T-helper 17 cell (primary cell): ENCODE data around the gene MMRN2. TPM values are rescaled to one million over a fixed set of nuclear protein-coding genes. Genes with fewer than 3 reads are reported as not detected.
"Not testable (repeated sequence)": the region's sequence is repeated elsewhere in the genome, so short reads cannot be mapped to it uniquely, and the experiment has no call there.

Experiments
- ATAC-seq: fragments of 150-1000 bp; cut with Tn5 transposase; 2 replicates; pipeline ENCODE4 v1.10.0; 2021; ENCODE audit warnings: mild to moderate bottlenecking, moderate library complexity
- DNase-seq, 3 donors: peaks; one replicate each; pipeline versions ENCODE4 v3.0.0 to v3.0.0-alpha.2; 2020 to 2021
- H3K9me3 ChIP-seq: one replicate; pipeline ENCODE4 v1.7.0; 2013; ENCODE audit warnings: low read length, mild to moderate bottlenecking; ENCODE audit not compliant: control insufficient read depth, poor library complexity, severe bottlenecking
- H3K27ac Mint-ChIP-seq: one replicate; pipeline ENCODE4 v1.8.0; 2022; ENCODE audit warnings: mild to moderate bottlenecking, moderate library complexity, mixed read lengths
- H3K27me3 Mint-ChIP-seq: one replicate; pipeline ENCODE4 v1.8.0; 2022; ENCODE audit warnings: mixed read lengths
- H3K36me3 Mint-ChIP-seq: one replicate; pipeline ENCODE4 v1.8.0; 2022; ENCODE audit warnings: low read depth, mixed read lengths
- H3K4me1 Mint-ChIP-seq: one replicate; pipeline ENCODE4 v1.8.0; 2022; ENCODE audit warnings: mild to moderate bottlenecking, mixed read lengths
- H3K4me3 Mint-ChIP-seq: one replicate; pipeline ENCODE4 v1.8.0; 2022; ENCODE audit warnings: mild to moderate bottlenecking, moderate library complexity, mixed read lengths
- total RNA-seq, 4 donors: library from RNA in 2 of 4; stranded (reverse) in 2 of 4; gene quantifications; one replicate each; pipeline ENCODE4 v1.2.3 and lab custom pipeline; 2022 to 2026

Gene MMRN2
- total RNA-seq, 2 donors from 2014 or later, result 0.42 to 1.6 TPM

- no peaks in the 10 kb centered on the region for H3K9me3 ChIP-seq
- Mint-ChIP-seq H3K4me1 (peaks cover 4% of the 10 kb centered on the region), H3K27me3 (no peaks in the 10 kb centered on the region), H3K36me3 (no peaks in the 10 kb centered on the region), H3K27ac (peak overlapping the region; percentile 19), H3K4me3 (no peak overlapping the region)
- DNase-seq, result no peak
- no peak for ATAC-seq
These were observed 467 bp downstream of the MMRN2 start for GRCh38 chr10:86956848-86957448.

- no peaks in the 10 kb centered on the region for H3K36me3 Mint-ChIP-seq
- peak overlapping the region; percentile 19 for H3K27ac Mint-ChIP-seq
- H3K9me3 ChIP-seq, result no peaks in the 10 kb centered on the region
- no peaks in the 10 kb centered on the region for H3K27me3 Mint-ChIP-seq
- no peak for ATAC-seq
- no peak overlapping the region for H3K4me3 Mint-ChIP-seq
- no peak for DNase-seq
- peaks cover 4% of the 10 kb centered on the region for H3K4me1 Mint-ChIP-seq
These were observed 1.1 kb downstream of the MMRN2 start for GRCh38 chr10:86956195-86956847.

- DNase-seq, result no peak
- H3K9me3 ChIP-seq, result no peaks in the 10 kb centered on the region
- no peaks in the 10 kb centered on the region for H3K36me3 Mint-ChIP-seq
- no peak overlapping the region for H3K27ac Mint-ChIP-seq
- no peak for ATAC-seq
- H3K27me3 Mint-ChIP-seq, result no peaks in the 10 kb centered on the region
- no peak overlapping the region for H3K4me3 Mint-ChIP-seq
- peaks cover 3% of the 10 kb centered on the region for H3K4me1 Mint-ChIP-seq
These were observed 1.8 kb downstream of the MMRN2 start for GRCh38 chr10:86955501-86956194.

GRCh38 chr10:86954681-86955500 is 2.5 kb downstream of the MMRN2 start:
- H3K27ac Mint-ChIP-seq, result no peak overlapping the region
- no peak overlapping the region for H3K4me3 Mint-ChIP-seq
- H3K9me3 ChIP-seq, result no peaks in the 10 kb centered on the region
- DNase-seq (no peak), ATAC-seq (no peak)
- H3K27me3 Mint-ChIP-seq, result no peaks in the 10 kb centered on the region
- peaks cover 5% of the 10 kb centered on the region for H3K4me1 Mint-ChIP-seq
- H3K36me3 Mint-ChIP-seq, result no peaks in the 10 kb centered on the region

GRCh38 chr10:86953747-86954680 is 3.4 kb downstream of the MMRN2 start:
- H3K36me3 Mint-ChIP-seq, result no peaks in the 10 kb centered on the region
- H3K27me3 Mint-ChIP-seq, result no peaks in the 10 kb centered on the region
- no peak for DNase-seq
- peaks cover 5% of the 10 kb centered on the region for H3K4me1 Mint-ChIP-seq
- ATAC-seq, result no peak
- no peaks in the 10 kb centered on the region for H3K9me3 ChIP-seq
- H3K27ac Mint-ChIP-seq, result no peak overlapping the region
- H3K4me3 Mint-ChIP-seq, result no peak overlapping the region

- not testable (repeated sequence) for H3K9me3 ChIP-seq, DNase-seq, H3K27ac Mint-ChIP-seq, ATAC-seq, H3K4me3 Mint-ChIP-seq, H3K36me3 Mint-ChIP-seq, H3K4me1 Mint-ChIP-seq, H3K27me3 Mint-ChIP-seq
These were observed 4.7 kb downstream of the MMRN2 start for GRCh38 chr10:86952697-86953096.

- Mint-ChIP-seq H3K27ac (no peak overlapping the region), H3K4me1 (peaks cover 5% of the 10 kb centered on the region), H3K27me3 (no peaks in the 10 kb centered on the region), H3K36me3 (no peaks in the 10 kb centered on the region), H3K4me3 (no peak overlapping the region)
- H3K9me3 ChIP-seq, result no peaks in the 10 kb centered on the region
- DNase-seq, result no peak
- no peak for ATAC-seq
These were observed 5.3 kb downstream of the MMRN2 start for GRCh38 chr10:86952106-86952505.

GRCh38 chr10:86951184-86951761 is 6.1 kb downstream of the MMRN2 start:
- Mint-ChIP-seq H3K27me3 (peaks cover 5% of the 10 kb centered on the region), H3K4me3 (no peak overlapping the region), H3K36me3 (peaks cover 3% of the 10 kb centered on the region), H3K27ac (peak overlapping the region; percentile 44), H3K4me1 (peaks cover 5% of the 10 kb centered on the region)
- ATAC-seq, result no peak
- no peaks in the 10 kb centered on the region for H3K9me3 ChIP-seq
- no peak for DNase-seq

- peaks cover 3% of the 10 kb centered on the region for H3K36me3 Mint-ChIP-seq
- H3K4me3 Mint-ChIP-seq, result peak overlapping the region; percentile 41
- H3K27ac Mint-ChIP-seq, result peak overlapping the region; percentile 44
- ATAC-seq, result peak; percentile 30
- peaks cover 5% of the 10 kb centered on the region for H3K27me3 Mint-ChIP-seq
- no peak for DNase-seq
- peaks cover 5% of the 10 kb centered on the region for H3K4me1 Mint-ChIP-seq
- no peaks in the 10 kb centered on the region for H3K9me3 ChIP-seq
These were observed 7.1 kb downstream of the MMRN2 start for GRCh38 chr10:86950349-86950748.

GRCh38 chr10:86947806-86948205 is 9.6 kb downstream of the MMRN2 start:
- not testable (repeated sequence) for H3K27me3 Mint-ChIP-seq, H3K36me3 Mint-ChIP-seq, ATAC-seq, H3K4me3 Mint-ChIP-seq, H3K9me3 ChIP-seq, DNase-seq
- peak overlapping the region; percentile 45 for H3K27ac Mint-ChIP-seq
- peaks cover 11% of the 10 kb centered on the region for H3K4me1 Mint-ChIP-seq

- no peak overlapping the region for H3K4me3 Mint-ChIP-seq
- DNase-seq, result no peak
- ATAC-seq, result no peak
- peaks cover 5% of the 10 kb centered on the region for H3K27me3 Mint-ChIP-seq
- H3K27ac Mint-ChIP-seq, result no peak overlapping the region
- peaks cover 3% of the 10 kb centered on the region for H3K36me3 Mint-ChIP-seq
- H3K9me3 ChIP-seq, result no peaks in the 10 kb centered on the region
- peaks cover 11% of the 10 kb centered on the region for H3K4me1 Mint-ChIP-seq
These were observed 10.9 kb downstream of the MMRN2 start for GRCh38 chr10:86946213-86947155.
